Stimulated activated CD4-positive, alpha-beta T cell treated with anti-CD3 and anti-CD28 coated beads, Interleukin-4, amount 100 ng/mL, for 1 hour (primary cell): ENCODE results near the gene IL37.
A peak's percentile ranks its signal among the peaks of the same experiment; 100 is the strongest.

Experiments
- DNase-seq: peaks from one replicate; pipeline ENCODE4 v3.0.0-alpha.2; 2020

The IL37 gene

GRCh38 chr2:112910865-112911264 lies at the start of gene IL37:
TSS of gene IL37 (plus strand) at chr2:112911165. CDS start at chr2:112913013, 1,848 bp downstream.
- DNase-seq: no peak

GRCh38 chr2:112864072-112864471 lies 46.9 kb upstream of the IL37 start:
- no peak for DNase-seq

GRCh38 chr2:112866128-112866835 lies 44.7 kb upstream of the IL37 start:
- no peak for DNase-seq

GRCh38 chr2:112867701-112868631 lies 43.0 kb upstream of the IL37 start:
- DNase-seq: no peak

- DNase-seq: peak; percentile 12
Measured at GRCh38 chr2:112869258-112869842, 41.6 kb upstream of the IL37 start.

GRCh38 chr2:112870841-112871835 lies 39.8 kb upstream of the IL37 start:
- no peak for DNase-seq

GRCh38 chr2:112876257-112876970 lies 34.6 kb upstream of the IL37 start:
- DNase-seq: no peak

- DNase-seq: no peak
Measured at GRCh38 chr2:112876971-112877361, 34.0 kb upstream of the IL37 start.

GRCh38 chr2:112877423-112877822 lies 33.5 kb upstream of the IL37 start:
- DNase-seq: no peak

GRCh38 chr2:112879491-112880041 lies 31.4 kb upstream of the IL37 start:
- no peak for DNase-seq

- DNase-seq: no peak
Measured at GRCh38 chr2:112880091-112880531, 30.9 kb upstream of the IL37 start.

- no peak for DNase-seq
Measured at GRCh38 chr2:112880696-112881095, 30.3 kb upstream of the IL37 start.

- peak; percentile 31 for DNase-seq
Measured at GRCh38 chr2:112881217-112881985, 29.6 kb upstream of the IL37 start.

- DNase-seq: no peak
Measured at GRCh38 chr2:112883669-112884068, 27.3 kb upstream of the IL37 start.

- peak; percentile 65 for DNase-seq
Measured at GRCh38 chr2:112884869-112885505, 26.0 kb upstream of the IL37 start.

GRCh38 chr2:112885506-112885902 lies 25.5 kb upstream of the IL37 start:
- DNase-seq: no peak

GRCh38 chr2:112886291-112886690 lies 24.7 kb upstream of the IL37 start:
- no peak for DNase-seq

GRCh38 chr2:112887964-112888749 lies 22.8 kb upstream of the IL37 start:
- DNase-seq: no peak

GRCh38 chr2:112889976-112890375 lies 21.0 kb upstream of the IL37 start:
- no peak for DNase-seq
